DND-41 (cell line): Measurements from ENCODE around the gene RAB37.

Experiments
- ATAC-seq: fragments of 200-7000 bp; cut with Tn5 transposase; 3 replicates; pipeline ENCODE4 v1.9.1; 2021; ENCODE audit warnings: low read depth; ENCODE audit not compliant: insufficient read depth
- DNase-seq: peaks from one replicate; pipeline ENCODE4 v3.0.0-alpha.2; 2020
- H2AFZ ChIP-seq: 2 replicates; pipeline ENCODE4 v1.6.0; 2012; ENCODE audit warnings: low read depth, low read length
- H3K27ac ChIP-seq: 2 replicates; pipeline ENCODE4 v1.5.1; 2012; ENCODE audit warnings: low read length, inconsistent platforms
- H3K27me3 ChIP-seq: fragments of 200-600 bp; sonication (generic); 2 replicates; pipeline ENCODE4 v1.6.0; 2012; ENCODE audit warnings: low read length, mild to moderate bottlenecking, inconsistent platforms; ENCODE audit not compliant: insufficient read depth, poor library complexity
- H3K36me3 ChIP-seq: 2 replicates; pipeline ENCODE4 v1.5.1; 2012; ENCODE audit warnings: low read length, inconsistent platforms; ENCODE audit not compliant: insufficient read depth
- H3K4me1 ChIP-seq: 2 replicates; pipeline ENCODE4 v1.5.1; 2012; ENCODE audit warnings: mild to moderate bottlenecking, low read length; ENCODE audit not compliant: insufficient read depth
- H3K4me2 ChIP-seq: 2 replicates; pipeline ENCODE4 v1.6.0; 2012; ENCODE audit warnings: mild to moderate bottlenecking, moderate library complexity, low read length, inconsistent platforms; ENCODE audit not compliant: insufficient read depth
- H3K4me3 ChIP-seq, 2 experiments: fragments of 200-600 bp in 1 of 2; shearing (Covaris generic) in 1 of 2; 2 replicates each; pipeline ENCODE4 v1.5.1; 2012 to 2016; ENCODE audit warnings: inconsistent platforms in 2 of 2, low read length in 2 of 2, mild to moderate bottlenecking in 2 of 2, low read depth in 1 of 2, moderate library complexity in 1 of 2
- H3K79me2 ChIP-seq: 2 replicates; pipeline ENCODE4 v1.6.0; 2012; ENCODE audit warnings: low read length, inconsistent platforms; ENCODE audit not compliant: insufficient read depth
- H3K9ac ChIP-seq: 2 replicates; pipeline ENCODE4 v1.6.0; 2012; ENCODE audit warnings: low read depth, mild to moderate bottlenecking, inconsistent platforms, low read length, moderate library complexity
- H3K9me3 ChIP-seq: 2 replicates; pipeline ENCODE4 v1.5.1; 2012; ENCODE audit warnings: low read length, moderate library complexity, mild to moderate bottlenecking, inconsistent platforms; ENCODE audit not compliant: insufficient read depth, severe bottlenecking
- H4K20me1 ChIP-seq: 2 replicates; pipeline ENCODE4 v1.6.0; 2012; ENCODE audit warnings: low read length; ENCODE audit not compliant: insufficient read depth
- CTCF ChIP-seq: IDR thresholded peaks from 2 replicates; pipeline ENCODE4 v1.5.1; 2012; ENCODE audit warnings: borderline replicate concordance, low read length, moderate library complexity, mild to moderate bottlenecking; ENCODE audit not compliant: poor library complexity, severe bottlenecking; ENCODE audit errors: extremely low read depth
- EZH2 ChIP-seq: IDR thresholded peaks from 3 replicates; pipeline ENCODE4 v1.6.1; 2012; ENCODE audit warnings: borderline replicate concordance, low read depth, mild to moderate bottlenecking, moderate library complexity, low read length, inconsistent platforms; ENCODE audit not compliant: severe bottlenecking

The RAB37 gene

GRCh38 chr17:74744714-74745547 is 7.9 kb downstream of the RAB37 start:
- H3K9ac ChIP-seq, result no peak overlapping the region
- DNase-seq (peak; percentile 74), ATAC-seq (no peak)
- TF ChIP-seq EZH2, result no peak
- TF ChIP-seq CTCF, result peak; percentile 99
- peaks cover 30% of the 10 kb centered on the region for H3K79me2 ChIP-seq
- H3K27me3 ChIP-seq, result no peaks in the 10 kb centered on the region
- peaks cover 14% of the 10 kb centered on the region for H4K20me1 ChIP-seq
- peaks cover 68% of the 10 kb centered on the region for H3K4me1 ChIP-seq
- H3K9me3 ChIP-seq, result no peaks in the 10 kb centered on the region
- peaks cover 13% of the 10 kb centered on the region; the same call in 1 of the 2 replicates for H3K36me3 ChIP-seq
- no peak overlapping the region for H2AFZ ChIP-seq
- no peak overlapping the region for H3K4me3 ChIP-seq
- peak overlapping the region; percentile 89 for H3K27ac ChIP-seq
- H3K4me2 ChIP-seq, result no peak overlapping the region

GRCh38 chr17:74745548-74746177 is 8.6 kb downstream of the RAB37 start:
- H3K9me3 ChIP-seq, result no peaks in the 10 kb centered on the region
- TF ChIP-seq CTCF, result no peak
- no peak for TF ChIP-seq EZH2
- H3K4me2 ChIP-seq, result no peak overlapping the region
- DNase-seq, result no peak
- no peaks in the 10 kb centered on the region for H3K27me3 ChIP-seq
- peaks cover 20% of the 10 kb centered on the region for H3K36me3 ChIP-seq
- no peak overlapping the region for H3K4me3 ChIP-seq
- H2AFZ ChIP-seq, result no peak overlapping the region
- peaks cover 22% of the 10 kb centered on the region for H4K20me1 ChIP-seq
- H3K9ac ChIP-seq, result no peak overlapping the region
- ATAC-seq, result no peak
- H3K27ac ChIP-seq, result no peak overlapping the region
- H3K79me2 ChIP-seq, result peaks cover 33% of the 10 kb centered on the region
- H3K4me1 ChIP-seq, result peaks cover 69% of the 10 kb centered on the region

- no peak for TF ChIP-seq EZH2
- Histone ChIP-seq H3K9me3 (no peaks in the 10 kb centered on the region), H3K36me3 (peaks cover 27% of the 10 kb centered on the region), H3K79me2 (peaks cover 40% of the 10 kb centered on the region), H3K4me1 (peaks cover 69% of the 10 kb centered on the region), H3K27me3 (no peaks in the 10 kb centered on the region), H2AFZ (no peak overlapping the region), H3K27ac (peak overlapping the region; percentile 79; the same call in 1 of the 2 replicates), H3K4me3 (no peak overlapping the region), H3K9ac (no peak overlapping the region), H3K4me2 (no peak overlapping the region), H4K20me1 (peaks cover 29% of the 10 kb centered on the region)
- ATAC-seq (no peak), DNase-seq (no peak)
Measured at GRCh38 chr17:74746376-74746775, 9.3 kb downstream of the RAB37 start.

- H3K79me2 ChIP-seq, result peaks cover 46% of the 10 kb centered on the region
- H3K4me2 ChIP-seq, result no peak overlapping the region
- peaks cover 33% of the 10 kb centered on the region for H3K36me3 ChIP-seq
- ATAC-seq, result no peak
- no peak overlapping the region for H3K9ac ChIP-seq
- no peak for DNase-seq
- H3K27me3 ChIP-seq, result no peaks in the 10 kb centered on the region
- H3K4me3 ChIP-seq, result no peak overlapping the region
- H3K4me1 ChIP-seq, result peaks cover 69% of the 10 kb centered on the region
- TF ChIP-seq EZH2 (no peak), CTCF (no peak)
- H4K20me1 ChIP-seq, result peaks cover 34% of the 10 kb centered on the region
- no peak overlapping the region for H2AFZ ChIP-seq
- peak overlapping the region; percentile 79 for H3K27ac ChIP-seq
- no peaks in the 10 kb centered on the region for H3K9me3 ChIP-seq
Measured at GRCh38 chr17:74746922-74747321, 9.9 kb downstream of the RAB37 start.
